Thyroid gland (tissue), 4 donors: ENCODE measurements around the gene TMEM41A.

Experiments used
- CTCF ChIP-seq, 6 experiments: fragments of 200-600 bp in 3 of 6; fragments of 450-650 bp in 3 of 6; sonication (generic) in 3 of 6; IDR thresholded peaks; one replicate each; pipeline ENCODE4 v1.5.1; 2016 to 2019; ENCODE audit warnings: antibody characterized with exemption in 6 of 6, mild to moderate bottlenecking in 2 of 6, inconsistent platforms in 1 of 6, moderate library complexity in 1 of 6
- POLR2A ChIP-seq, 2 donors: fragments of 450-650 bp; IDR thresholded peaks; one replicate each; pipeline ENCODE4 v1.6.1; 2017; ENCODE audit warnings: antibody characterized with exemption in 2 of 2, mild to moderate bottlenecking in 2 of 2, moderate library complexity in 1 of 2

GRCh38 chr3:185448107-185448506 lies 50.7 kb downstream of the TMEM41A start:
- TF ChIP-seq CTCF (IDR thresholded peaks at IDR 0.05) (no peak), POLR2A (IDR thresholded peaks at IDR 0.05) (no peak)
